Esophagus mucosa (tissue), 1 donor: ENCODE results near the gene ABHD12. TPM values are rescaled to one million over a fixed set of nuclear protein-coding genes. Genes with fewer than 3 reads are reported as not detected.
"Not testable (repeated sequence)": the region's sequence is repeated elsewhere in the genome, so short reads cannot be mapped to it uniquely, and the experiment has no call there.

Source experiments
- ATAC-seq: fragments of 200-7000 bp; cut with Tn5 transposase; one replicate; pipeline ENCODE4 v1.9.1; 2020
- total RNA-seq: library from RNA; stranded (reverse); gene quantifications from one replicate; pipeline ENCODE4 v1.2.4, GENCODE V29; 2023
- donor health status: DM: yes; HTN: yes; CAD: no.

The ABHD12 gene
- total RNA-seq, result 29.4 TPM

GRCh38 chr20:25390538-25391528 is at the start of gene ABHD12:
ABHD12 (minus strand) TSS chr20:25390835; CDS start chr20:25390703, 132 bp downstream.
- ATAC-seq, result peak; percentile 98

- ATAC-seq, result no peak
These were observed 48.7 kb upstream of the ABHD12 start for GRCh38 chr20:25439328-25439727.

- ATAC-seq, result no peak
These were observed 46.5 kb upstream of the ABHD12 start for GRCh38 chr20:25437153-25437581.

- no peak for ATAC-seq
These were observed 33.9 kb upstream of the ABHD12 start for GRCh38 chr20:25424536-25424935.

- ATAC-seq, result no peak
These were observed 31.4 kb upstream of the ABHD12 start for GRCh38 chr20:25422032-25422431.

- ATAC-seq, result no peak
These were observed 30.5 kb upstream of the ABHD12 start for GRCh38 chr20:25421102-25421501.

- no peak for ATAC-seq
These were observed 28.1 kb upstream of the ABHD12 start for GRCh38 chr20:25418776-25419175.

GRCh38 chr20:25408890-25409289 is 18.3 kb upstream of the ABHD12 start:
- no peak for ATAC-seq

- ATAC-seq, result no peak
These were observed 17.5 kb upstream of the ABHD12 start for GRCh38 chr20:25408170-25408547.

GRCh38 chr20:25407311-25408169 is 16.9 kb upstream of the ABHD12 start, which contains the start of gene GINS1:
GINS1 (plus strand) TSS chr20:25407673; CDS start chr20:25407821, 148 bp downstream.
- peak; percentile 95 for ATAC-seq

GRCh38 chr20:25402583-25402982 is 11.9 kb upstream of the ABHD12 start:
- no peak for ATAC-seq

- not testable (repeated sequence) for ATAC-seq
These were observed 9.7 kb upstream of the ABHD12 start for GRCh38 chr20:25400291-25400732.

- ATAC-seq, result peak; percentile 68
These were observed 8.4 kb upstream of the ABHD12 start for GRCh38 chr20:25399037-25399430.

GRCh38 chr20:25398376-25399036 is 7.9 kb upstream of the ABHD12 start:
- no peak for ATAC-seq

- ATAC-seq, result no peak
These were observed 7.2 kb upstream of the ABHD12 start for GRCh38 chr20:25397821-25398220.

- no peak for ATAC-seq
These were observed 6.5 kb upstream of the ABHD12 start for GRCh38 chr20:25397096-25397495.

- ATAC-seq, result no peak
These were observed 4.4 kb upstream of the ABHD12 start for GRCh38 chr20:25394996-25395395.

GRCh38 chr20:25394276-25394675 is 3.6 kb upstream of the ABHD12 start:
- ATAC-seq, result no peak

GRCh38 chr20:25389858-25390537 is 637 bp downstream of the ABHD12 start:
- peak; percentile 57 for ATAC-seq

GRCh38 chr20:25389401-25389857 is 1.2 kb downstream of the ABHD12 start:
- ATAC-seq, result no peak

GRCh38 chr20:25382704-25383370 is 7.8 kb downstream of the ABHD12 start:
- ATAC-seq, result no peak
